Erythroblast (primary cell): ENCODE results near the gene HS1BP3.

Experiments
- GATA1 ChIP-seq: IDR thresholded peaks from 2 replicates; pipeline ENCODE4 v1.6.1; 2011; ENCODE audit warnings: low read depth, mild to moderate bottlenecking, control low read depth, low read length, moderate library complexity
- POLR2A ChIP-seq: IDR thresholded peaks from 2 replicates; pipeline ENCODE4 v1.6.1; 2011; ENCODE audit warnings: mild to moderate bottlenecking, low read length

GRCh38 chr2:20614201-20615067 is 36.5 kb downstream of the HS1BP3 start:
- TF ChIP-seq GATA1 (no peak), POLR2A (no peak)
